ELF-1 (cell line): ENCODE data around the gene C17orf78.
"Not testable (repeated sequence)": the region's sequence is repeated elsewhere in the genome, so short reads cannot be mapped to it uniquely, and the experiment has no call there.

Experiments
- DNase-seq: peaks from one replicate; pipeline ENCODE4 v3.0.0-alpha.2; 2016; ENCODE audit warnings: low read depth, low spot score

The C17orf78 gene

DNA sequence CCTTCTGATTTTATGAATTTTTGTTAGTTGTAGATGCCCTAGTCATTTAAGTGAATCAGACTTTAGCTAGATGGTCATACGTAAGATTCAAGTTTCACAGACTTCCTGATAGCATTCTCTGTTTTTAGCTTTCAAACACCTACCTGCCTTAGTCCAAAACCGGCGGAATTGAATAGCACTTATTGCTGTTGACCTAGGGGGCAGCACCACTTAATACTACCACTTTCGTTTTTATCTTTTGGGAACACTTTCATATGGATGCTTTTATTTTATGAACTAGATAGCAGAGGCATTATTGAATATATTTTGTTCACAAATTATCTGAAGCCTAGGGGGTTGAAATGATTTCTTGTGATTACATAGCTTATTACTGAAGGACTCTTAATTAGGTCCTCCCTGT is 62.4 kb downstream of the C17orf78 start:
- DNase-seq: no peak

DNA sequence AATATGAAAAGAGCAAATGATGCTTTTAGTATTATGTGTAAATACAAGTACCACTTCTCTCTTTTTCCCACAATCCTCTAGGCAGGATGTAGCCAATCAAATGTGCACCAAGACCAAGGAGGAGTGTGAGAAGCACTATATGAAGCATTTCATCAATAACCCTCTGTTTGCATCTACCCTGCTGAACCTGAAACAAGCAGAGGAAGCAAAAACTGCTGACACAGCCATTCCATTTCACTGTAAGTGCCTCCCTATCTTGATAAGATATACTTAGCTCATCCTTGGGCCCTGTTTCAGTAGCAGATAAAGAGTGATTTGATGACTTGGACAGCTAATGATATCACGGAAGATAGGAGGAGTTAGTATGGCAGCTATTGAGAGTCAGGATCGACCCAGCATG is 64.6 kb downstream of the C17orf78 start:
- no peak for DNase-seq

DNA sequence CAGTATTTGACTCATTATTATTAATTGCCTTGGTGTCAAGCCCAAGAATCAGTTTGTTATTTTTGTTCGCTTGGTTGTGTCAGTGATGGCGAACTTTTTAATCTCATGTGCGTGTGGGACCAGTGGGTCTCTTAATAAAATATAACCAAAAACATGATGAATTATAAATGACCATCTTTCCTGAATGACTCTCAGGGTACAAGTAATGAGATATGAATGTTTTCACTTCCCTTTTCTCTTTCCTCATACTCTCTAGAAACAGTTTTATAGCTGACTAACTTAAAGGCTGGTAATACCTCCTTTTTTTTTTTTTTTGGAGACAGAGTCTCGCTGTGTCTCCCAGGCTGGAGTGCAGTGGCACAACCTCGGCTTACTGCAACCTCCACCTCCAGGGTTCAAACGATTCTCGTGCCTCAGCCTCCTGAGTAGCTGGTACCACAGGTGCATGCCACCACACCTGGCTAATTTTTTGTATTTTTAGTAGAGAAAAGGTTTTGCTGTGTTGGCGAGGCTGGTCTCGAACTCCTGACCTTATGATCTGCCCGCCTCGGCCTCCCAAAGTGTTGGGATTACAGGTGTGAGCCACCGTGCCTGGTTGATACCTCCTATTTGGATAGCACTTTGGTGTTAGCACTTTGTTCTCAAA is 65.7 kb downstream of the C17orf78 start:
- not testable (repeated sequence) for DNase-seq
